ENCODE measurements around the gene GRIA3.

GRIA3 gene

GRCh38 chrX:123449335-123449734 lies 265.3 kb downstream of the GRIA3 start:
- Mint-ChIP-seq H3K27ac (no peak overlapping the region), H3K4me3 (no peak overlapping the region), H3K27me3 (no peaks in the 10 kb centered on the region), H3K4me1 (no peaks in the 10 kb centered on the region), H3K9me3 (no peaks in the 10 kb centered on the region), H3K36me3 (no peaks in the 10 kb centered on the region)
- DNase-seq (ENCODE audit: low spot score in 2 of 2) (no peak), ATAC-seq (ENCODE audit: low read depth) (no peak)

GRCh38 chrX:123450222-123450621 lies 266.1 kb downstream of the GRIA3 start:
- no peaks in the 10 kb centered on the region for H3K36me3 Mint-ChIP-seq
- no peaks in the 10 kb centered on the region for H3K27me3 Mint-ChIP-seq
- H3K27ac Mint-ChIP-seq = no peak overlapping the region
- ATAC-seq (ENCODE audit: low read depth) (no peak), DNase-seq (ENCODE audit: low spot score in 2 of 2) (no peak)
- H3K9me3 Mint-ChIP-seq = no peaks in the 10 kb centered on the region
- H3K4me3 Mint-ChIP-seq = no peak overlapping the region
- no peaks in the 10 kb centered on the region for H3K4me1 Mint-ChIP-seq

GRCh38 chrX:123454712-123455431 lies 270.8 kb downstream of the GRIA3 start:
- DNase-seq (ENCODE audit: low spot score in 2 of 2) = no peak
- H3K9me3 Mint-ChIP-seq = no peaks in the 10 kb centered on the region
- H3K27me3 Mint-ChIP-seq = peaks cover 2% of the 10 kb centered on the region
- no peaks in the 10 kb centered on the region for H3K36me3 Mint-ChIP-seq
- no peaks in the 10 kb centered on the region for H3K4me1 Mint-ChIP-seq
- H3K4me3 Mint-ChIP-seq = no peak overlapping the region
- no peak for ATAC-seq (ENCODE audit: low read depth)
- no peak overlapping the region for H3K27ac Mint-ChIP-seq

- no peaks in the 10 kb centered on the region for H3K4me1 Mint-ChIP-seq
- H3K9me3 Mint-ChIP-seq = no peaks in the 10 kb centered on the region
- ATAC-seq (ENCODE audit: low read depth) (no peak), DNase-seq (ENCODE audit: low spot score in 2 of 2) (no peak)
- no peak overlapping the region for H3K4me3 Mint-ChIP-seq
- H3K27ac Mint-ChIP-seq = no peak overlapping the region
- peaks cover 2% of the 10 kb centered on the region for H3K27me3 Mint-ChIP-seq
- no peaks in the 10 kb centered on the region for H3K36me3 Mint-ChIP-seq
Observed at GRCh38 chrX:123455693-123456092, 271.6 kb downstream of the GRIA3 start.

GRCh38 chrX:123464709-123465108 lies 280.6 kb downstream of the GRIA3 start:
- Mint-ChIP-seq H3K36me3 (no peaks in the 10 kb centered on the region), H3K4me3 (no peak overlapping the region), H3K27me3 (no peaks in the 10 kb centered on the region), H3K4me1 (no peaks in the 10 kb centered on the region), H3K9me3 (no peaks in the 10 kb centered on the region), H3K27ac (no peak overlapping the region)
- DNase-seq (ENCODE audit: low spot score in 2 of 2) (no peak), ATAC-seq (ENCODE audit: low read depth) (no peak)

- Mint-ChIP-seq H3K4me3 (no peak overlapping the region), H3K9me3 (no peaks in the 10 kb centered on the region), H3K36me3 (no peaks in the 10 kb centered on the region), H3K27me3 (no peaks in the 10 kb centered on the region), H3K27ac (no peak overlapping the region), H3K4me1 (no peaks in the 10 kb centered on the region)
- ATAC-seq (ENCODE audit: low read depth) (no peak), DNase-seq (ENCODE audit: low spot score in 2 of 2) (no peak)
Observed at GRCh38 chrX:123468481-123468880, 284.4 kb downstream of the GRIA3 start.

GRCh38 chrX:123475068-123475724 lies 291.1 kb downstream of the GRIA3 start:
- DNase-seq (ENCODE audit: low spot score in 2 of 2) = no peak
- Mint-ChIP-seq H3K9me3 (no peaks in the 10 kb centered on the region), H3K27me3 (no peaks in the 10 kb centered on the region), H3K4me1 (no peaks in the 10 kb centered on the region), H3K36me3 (no peaks in the 10 kb centered on the region), H3K4me3 (no peak overlapping the region), H3K27ac (no peak overlapping the region)
- no peak for ATAC-seq (ENCODE audit: low read depth)

GRCh38 chrX:123476611-123477219 lies 292.6 kb downstream of the GRIA3 start:
- Mint-ChIP-seq H3K36me3 (no peaks in the 10 kb centered on the region), H3K9me3 (no peaks in the 10 kb centered on the region), H3K27me3 (no peaks in the 10 kb centered on the region), H3K27ac (no peak overlapping the region), H3K4me1 (no peaks in the 10 kb centered on the region), H3K4me3 (no peak overlapping the region)
- no peak for ATAC-seq (ENCODE audit: low read depth)
- DNase-seq (ENCODE audit: low spot score in 2 of 2) = no peak

- H3K9me3 Mint-ChIP-seq = no peaks in the 10 kb centered on the region
- DNase-seq (ENCODE audit: low spot score in 2 of 2) (no peak), ATAC-seq (ENCODE audit: low read depth) (no peak)
- H3K27ac Mint-ChIP-seq = no peak overlapping the region
- peaks cover 2% of the 10 kb centered on the region for H3K27me3 Mint-ChIP-seq
- H3K4me3 Mint-ChIP-seq = no peak overlapping the region
- no peaks in the 10 kb centered on the region for H3K36me3 Mint-ChIP-seq
- H3K4me1 Mint-ChIP-seq = no peaks in the 10 kb centered on the region
Observed at GRCh38 chrX:123477673-123478072, 293.6 kb downstream of the GRIA3 start.

- ATAC-seq (ENCODE audit: low read depth) (no peak), DNase-seq (ENCODE audit: low spot score in 2 of 2) (no peak)
- Mint-ChIP-seq H3K27ac (no peak overlapping the region), H3K27me3 (peaks cover 3% of the 10 kb centered on the region), H3K4me3 (no peak overlapping the region), H3K9me3 (no peaks in the 10 kb centered on the region), H3K36me3 (no peaks in the 10 kb centered on the region), H3K4me1 (no peaks in the 10 kb centered on the region)
Observed at GRCh38 chrX:123481913-123482851, 298.1 kb downstream of the GRIA3 start.

- Mint-ChIP-seq H3K9me3 (no peaks in the 10 kb centered on the region), H3K4me3 (no peak overlapping the region), H3K27me3 (peaks cover 5% of the 10 kb centered on the region), H3K36me3 (no peaks in the 10 kb centered on the region), H3K4me1 (no peaks in the 10 kb centered on the region), H3K27ac (no peak overlapping the region)
- DNase-seq (ENCODE audit: low spot score in 2 of 2) (no peak), ATAC-seq (ENCODE audit: low read depth) (no peak)
Observed at GRCh38 chrX:123486297-123486696, 302.2 kb downstream of the GRIA3 start.

- H3K27me3 Mint-ChIP-seq = peaks cover 4% of the 10 kb centered on the region
- no peaks in the 10 kb centered on the region for H3K9me3 Mint-ChIP-seq
- H3K4me3 Mint-ChIP-seq = no peak overlapping the region
- ATAC-seq (ENCODE audit: low read depth) = no peak
- H3K27ac Mint-ChIP-seq = no peak overlapping the region
- no peaks in the 10 kb centered on the region for H3K36me3 Mint-ChIP-seq
- no peak for DNase-seq (ENCODE audit: low spot score in 2 of 2)
- no peaks in the 10 kb centered on the region for H3K4me1 Mint-ChIP-seq
Observed at GRCh38 chrX:123487236-123487635, 303.2 kb downstream of the GRIA3 start.

- no peak overlapping the region for H3K27ac Mint-ChIP-seq
Observed at GRCh38 chrX:123487669-123488068, 303.6 kb downstream of the GRIA3 start.

GRCh38 chrX:123489011-123489410 lies 304.9 kb downstream of the GRIA3 start:
- H3K36me3 Mint-ChIP-seq = no peaks in the 10 kb centered on the region
- no peak overlapping the region for H3K27ac Mint-ChIP-seq
- DNase-seq (ENCODE audit: low spot score in 2 of 2) (no peak), ATAC-seq (ENCODE audit: low read depth) (no peak)
- H3K4me1 Mint-ChIP-seq = no peaks in the 10 kb centered on the region
- H3K9me3 Mint-ChIP-seq = no peaks in the 10 kb centered on the region
- H3K27me3 Mint-ChIP-seq = peaks cover 4% of the 10 kb centered on the region
- no peak overlapping the region for H3K4me3 Mint-ChIP-seq

More at GRCh38 chrX:123487669-123488068, 303.6 kb downstream of the GRIA3 start:
- no peaks in the 10 kb centered on the region for H3K9me3 Mint-ChIP-seq
- H3K36me3 Mint-ChIP-seq = no peaks in the 10 kb centered on the region
- H3K4me1 Mint-ChIP-seq = no peaks in the 10 kb centered on the region
- ATAC-seq (ENCODE audit: low read depth) (no peak), DNase-seq (ENCODE audit: low spot score in 2 of 2) (no peak)
- no peak overlapping the region for H3K4me3 Mint-ChIP-seq
- H3K27me3 Mint-ChIP-seq = peaks cover 4% of the 10 kb centered on the region

Measured in memory B cell (primary cell).